Neuronal stem cell (in vitro differentiated cells): ENCODE results near the gene LPA.

Source experiments
- DNase-seq: peaks from one replicate; pipeline ENCODE4 v3.0.0-alpha.2; 2013; ENCODE audit warnings: low spot score
- H2AFZ ChIP-seq: one replicate; pipeline ENCODE4 v1.6.1; 2013; ENCODE audit warnings: mild to moderate bottlenecking, low read length, inconsistent platforms
- H2AK5ac ChIP-seq: 2 replicates; pipeline ENCODE4 v1.6.1; 2013; ENCODE audit warnings: low read depth, mild to moderate bottlenecking, inconsistent platforms, low read length, moderate library complexity, mixed read lengths
- H2BK120ac ChIP-seq: 2 replicates; pipeline ENCODE4 v1.6.1; 2013; ENCODE audit warnings: low read depth, mild to moderate bottlenecking, inconsistent platforms, low read length, moderate library complexity, mixed read lengths
- H2BK12ac ChIP-seq: one replicate; pipeline ENCODE4 v1.6.1; 2013; ENCODE audit warnings: low read length, inconsistent platforms
- H2BK15ac ChIP-seq: 2 replicates; pipeline ENCODE4 v1.6.1; 2013; ENCODE audit warnings: mild to moderate bottlenecking, low read length, inconsistent platforms, mixed read lengths
- H2BK5ac ChIP-seq: one replicate; pipeline ENCODE4 v1.6.1; 2013; ENCODE audit warnings: inconsistent platforms, mild to moderate bottlenecking, low read length, moderate library complexity
- H3K14ac ChIP-seq: one replicate; pipeline ENCODE4 v1.6.1; 2013; ENCODE audit warnings: low read length, inconsistent platforms
- H3K18ac ChIP-seq: 2 replicates; pipeline ENCODE4 v1.6.1; 2013; ENCODE audit warnings: low read length, inconsistent platforms
- H3K23ac ChIP-seq: 2 replicates; pipeline ENCODE4 v1.6.1; 2013; ENCODE audit warnings: low read depth, mild to moderate bottlenecking, mixed read lengths, low read length, inconsistent platforms; ENCODE audit not compliant: poor library complexity
- H3K27ac ChIP-seq: replicated peaks from 3 replicates; pipeline ENCODE4 v1.5.1; 2013; ENCODE audit warnings: low read length, inconsistent platforms
- H3K27me3 ChIP-seq, 3 experiments: 2 replicates each; pipeline ENCODE4 v1.6.1; 2013; ENCODE audit warnings: low read length in 3 of 3, mild to moderate bottlenecking in 2 of 3, inconsistent platforms in 1 of 3, low read depth in 1 of 3, mixed read lengths in 1 of 3, moderate library complexity in 1 of 3; ENCODE audit not compliant: control insufficient read depth in 3 of 3, insufficient read depth in 3 of 3
- H3K36me3 ChIP-seq, 2 donors: replicated peaks in 1 of 2; 2 replicates each; pipeline ENCODE4 v1.6.1; 2013; ENCODE audit warnings: low read length in 2 of 2; ENCODE audit not compliant: control insufficient read depth in 2 of 2, insufficient read depth in 2 of 2
- H3K4ac ChIP-seq: 2 replicates; pipeline ENCODE4 v1.6.1; 2013; ENCODE audit warnings: inconsistent platforms, mild to moderate bottlenecking, low read length, moderate library complexity
- H3K4me1 ChIP-seq, 2 donors: 1 replicate in 1 of 2; 2 replicates in 1 of 2; pipeline ENCODE4 v1.6.1; 2013; ENCODE audit warnings: low read length in 2 of 2, low read depth in 1 of 2; ENCODE audit not compliant: control insufficient read depth in 2 of 2, insufficient read depth in 1 of 2
- H3K4me2 ChIP-seq: one replicate; pipeline ENCODE4 v1.6.1; 2013; ENCODE audit warnings: mild to moderate bottlenecking, low read length, inconsistent platforms; ENCODE audit not compliant: insufficient read depth, poor library complexity, severe bottlenecking
- H3K4me3 ChIP-seq, 2 donors: 2 replicates each; pipeline ENCODE4 v1.5.1; 2013; ENCODE audit warnings: low read length in 2 of 2, mild to moderate bottlenecking in 2 of 2, inconsistent platforms in 1 of 2, moderate library complexity in 1 of 2
- H3K79me1 ChIP-seq: one replicate; pipeline ENCODE4 v1.6.1; 2013; ENCODE audit warnings: low read depth, mild to moderate bottlenecking, inconsistent platforms, low read length, moderate library complexity
- H3K9ac ChIP-seq: one replicate; pipeline ENCODE4 v1.6.1; 2013; ENCODE audit warnings: mild to moderate bottlenecking, low read depth, low read length, inconsistent platforms; ENCODE audit not compliant: poor library complexity
- H3K9me3 ChIP-seq, 2 donors: replicated peaks in 1 of 2; 2 replicates each; pipeline versions ENCODE3 to v1.6.1; 2013; ENCODE audit warnings: low read length in 2 of 2, mild to moderate bottlenecking in 2 of 2, inconsistent platforms in 1 of 2, low read depth in 1 of 2, mixed read lengths in 1 of 2, moderate library complexity in 1 of 2; ENCODE audit not compliant: control insufficient read depth in 2 of 2, insufficient read depth in 1 of 2
- H4K8ac ChIP-seq: one replicate; pipeline ENCODE4 v1.6.1; 2013; ENCODE audit warnings: low read depth, mild to moderate bottlenecking, inconsistent platforms, low read length, moderate library complexity
- H4K91ac ChIP-seq: one replicate; pipeline ENCODE4 v1.6.1; 2013; ENCODE audit warnings: low read length, low read depth, mild to moderate bottlenecking, inconsistent platforms; ENCODE audit not compliant: poor library complexity
- WGBS, 2 donors: extraction: QIAGEN DNeasy Blood & Tissue Kit; methylation state at CpG; one replicate each; pipeline ENCODE4 v1.1.7; 2013; ENCODE audit warnings: missing lambda C conversion rate in 2 of 2, mixed read lengths in 1 of 2; ENCODE audit not compliant: insufficient read length in 2 of 2, insufficient replicate concordance in 1 of 2; ENCODE audit errors: extremely low coverage in 2 of 2; 5-methylcytosine and 5-hydroxymethylcytosine counted together

The LPA gene

DNA sequence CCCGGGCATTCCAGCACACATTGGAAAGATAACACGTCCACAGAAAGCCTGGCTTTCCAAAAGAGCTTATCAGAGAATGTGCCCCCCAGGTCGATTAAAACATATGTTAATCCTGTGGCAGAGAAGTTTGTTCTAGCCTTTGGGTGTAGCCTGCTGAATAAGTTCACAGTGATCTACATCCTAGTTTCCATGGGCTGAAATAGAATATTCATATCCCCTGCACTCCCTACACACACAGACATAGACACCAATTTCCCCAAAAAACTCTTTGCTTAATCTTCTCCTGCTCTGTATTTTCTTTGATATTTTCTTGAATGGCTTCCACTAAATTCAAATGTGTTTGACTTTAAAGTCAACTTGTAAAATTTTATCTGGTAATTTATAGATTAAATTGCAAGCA is 1.6 kb downstream of the LPA start:
- H3K27ac ChIP-seq: no peak overlapping the region
- no peak overlapping the region for H2AFZ ChIP-seq
- no peak overlapping the region for H2BK15ac ChIP-seq
- no peak overlapping the region for H3K9ac ChIP-seq
- H2BK120ac ChIP-seq: no peak overlapping the region
- H2BK5ac ChIP-seq: no peak overlapping the region
- no peaks in the 10 kb centered on the region for H3K79me1 ChIP-seq
- H3K23ac ChIP-seq: no peak overlapping the region
- H2BK12ac ChIP-seq: no peak overlapping the region
- no peak overlapping the region for H3K4ac ChIP-seq
- DNase-seq: no peak
- H4K8ac ChIP-seq: no peak overlapping the region
- no peaks in the 10 kb centered on the region for H3K27me3 ChIP-seq
- no peaks in the 10 kb centered on the region for H3K36me3 ChIP-seq
- no peak overlapping the region for H3K4me3 ChIP-seq
- no peak overlapping the region for H3K14ac ChIP-seq
- peaks cover 0 to 6% of the 10 kb centered on the region in 2 donors for H3K9me3 ChIP-seq
- no CpG with 5 or more reads among the region's 3 CpGs for WGBS, 2 donors
- no peak overlapping the region for H4K91ac ChIP-seq
- H3K4me2 ChIP-seq: no peak overlapping the region
- no peak overlapping the region for H3K18ac ChIP-seq
- H3K4me1 ChIP-seq: no peaks in the 10 kb centered on the region
- no peak overlapping the region for H2AK5ac ChIP-seq

DNA sequence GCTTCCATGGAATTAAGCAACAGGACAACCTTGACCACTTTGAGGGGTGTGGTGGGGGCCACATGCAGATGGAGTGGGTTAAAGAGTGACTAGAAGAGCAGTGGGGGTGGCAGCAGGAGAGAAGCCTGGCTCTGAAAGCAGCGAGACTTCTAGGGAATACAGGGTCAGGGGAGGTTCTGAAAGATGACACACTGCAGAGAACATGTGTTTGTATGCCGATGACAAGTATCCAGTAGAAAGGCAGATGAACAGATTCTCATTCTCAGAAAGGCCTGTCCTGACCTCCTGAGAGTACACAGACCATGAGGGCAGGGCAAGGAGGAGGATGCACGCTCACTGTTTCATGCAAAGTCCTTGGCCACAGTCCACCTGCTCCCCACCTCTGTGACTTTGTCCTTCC is 2.9 kb downstream of the LPA start:
- H3K9ac ChIP-seq: no peak overlapping the region
- no peak overlapping the region for H3K4ac ChIP-seq
- no peaks in the 10 kb centered on the region for H3K79me1 ChIP-seq
- no peak overlapping the region for H2BK120ac ChIP-seq
- H3K23ac ChIP-seq: no peak overlapping the region
- H2AFZ ChIP-seq: no peak overlapping the region
- no peak overlapping the region for H3K4me2 ChIP-seq
- H4K91ac ChIP-seq: no peak overlapping the region
- H3K14ac ChIP-seq: no peak overlapping the region
- H2BK15ac ChIP-seq: no peak overlapping the region
- no peak overlapping the region for H3K27ac ChIP-seq
- H3K36me3 ChIP-seq: no peaks in the 10 kb centered on the region
- H3K18ac ChIP-seq: no peak overlapping the region
- H3K4me1 ChIP-seq: no peaks in the 10 kb centered on the region
- H2BK5ac ChIP-seq: no peak overlapping the region
- no peak for DNase-seq
- peaks cover 0 to 9% of the 10 kb centered on the region in 2 donors for H3K9me3 ChIP-seq
- no CpG with 5 or more reads among the region's 3 CpGs for WGBS, 2 donors
- H2BK12ac ChIP-seq: no peak overlapping the region
- H3K4me3 ChIP-seq: no peak overlapping the region
- no peak overlapping the region for H2AK5ac ChIP-seq
- H3K27me3 ChIP-seq: no peaks in the 10 kb centered on the region
- no peak overlapping the region for H4K8ac ChIP-seq

DNA sequence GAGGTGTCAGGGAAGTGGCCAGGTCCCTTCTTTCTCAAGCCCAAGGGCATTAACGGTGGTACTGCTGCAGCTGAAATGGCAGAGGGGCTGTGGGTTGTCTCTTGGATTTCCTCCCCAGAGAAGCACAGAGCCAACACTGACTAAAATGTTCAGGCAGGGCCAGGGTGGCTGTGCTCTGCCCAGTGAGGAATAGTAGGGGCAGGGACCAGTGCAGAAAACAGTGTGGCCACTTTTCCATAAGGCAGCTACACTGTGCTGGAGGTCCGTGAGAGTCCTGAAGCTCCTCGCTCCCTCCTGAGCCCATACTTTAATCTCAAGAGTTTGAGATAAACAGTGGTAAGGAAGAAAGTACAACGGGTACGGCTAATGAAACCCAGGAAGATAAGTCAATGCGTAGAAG is 4.5 kb downstream of the LPA start:
- no peak for DNase-seq
- H3K4me1 ChIP-seq: no peaks in the 10 kb centered on the region
- H2BK5ac ChIP-seq: no peak overlapping the region

GRCh38 chr6:160634706-160635105 is 29.4 kb downstream of the LPA start:
- H2AFZ ChIP-seq: no peak overlapping the region
- H3K4me2 ChIP-seq: no peak overlapping the region
- no peaks in the 10 kb centered on the region for H3K27me3 ChIP-seq
- no peak overlapping the region for H3K9ac ChIP-seq
- WGBS, 2 donors: no CpG with 5 or more reads among the region's 10 CpGs
- H2AK5ac ChIP-seq: no peak overlapping the region
- no peak overlapping the region for H4K91ac ChIP-seq
- H3K4ac ChIP-seq: no peak overlapping the region
- no peak overlapping the region for H2BK120ac ChIP-seq
- H3K36me3 ChIP-seq: no peaks in the 10 kb centered on the region
- no peak overlapping the region for H3K4me3 ChIP-seq
- H3K4me1 ChIP-seq: no peaks in the 10 kb centered on the region
- H2BK12ac ChIP-seq: no peak overlapping the region
- H3K9me3 ChIP-seq: peaks cover 0 to 1% of the 10 kb centered on the region in 2 donors
- no peak overlapping the region for H3K14ac ChIP-seq
- no peak overlapping the region for H3K18ac ChIP-seq
- no peak overlapping the region for H3K27ac ChIP-seq
- H2BK5ac ChIP-seq: no peak overlapping the region
- H2BK15ac ChIP-seq: no peak overlapping the region
- H4K8ac ChIP-seq: no peak overlapping the region
- no peak overlapping the region for H3K23ac ChIP-seq
- no peak for DNase-seq
- no peaks in the 10 kb centered on the region for H3K79me1 ChIP-seq

More for the DNA sequence above, 4.5 kb downstream of the LPA start:
- no peak overlapping the region for H3K14ac ChIP-seq
- H3K27me3 ChIP-seq: no peaks in the 10 kb centered on the region
- WGBS, 2 donors: no CpG with 5 or more reads among the region's 6 CpGs
- no peak overlapping the region for H4K8ac ChIP-seq
- no peak overlapping the region for H2BK12ac ChIP-seq
- no peak overlapping the region for H3K23ac ChIP-seq
- no peaks in the 10 kb centered on the region for H3K79me1 ChIP-seq
- no peak overlapping the region for H2BK15ac ChIP-seq
- H3K36me3 ChIP-seq: no peaks in the 10 kb centered on the region
- no peak overlapping the region for H2BK120ac ChIP-seq
- peaks cover 0 to 10% of the 10 kb centered on the region in 2 donors for H3K9me3 ChIP-seq
- H3K4ac ChIP-seq: no peak overlapping the region
- H3K4me2 ChIP-seq: no peak overlapping the region
- H3K27ac ChIP-seq: no peak overlapping the region
- no peak overlapping the region for H4K91ac ChIP-seq
- H3K4me3 ChIP-seq: no peak overlapping the region
- no peak overlapping the region for H2AK5ac ChIP-seq
- no peak overlapping the region for H3K9ac ChIP-seq
- no peak overlapping the region for H2AFZ ChIP-seq
- H3K18ac ChIP-seq: no peak overlapping the region
